T-helper 1 cell treated with Interleukin-12 subunit alpha and Interleukin-12 subunit beta and Interleukin-4 antibody, amounts not matched to agents 30 ng/mL and 1 ng/mL, for 36 hours (primary cell): ENCODE data around the gene EDEM2. TPM values are rescaled to one million over a fixed set of nuclear protein-coding genes. Genes with fewer than 3 reads are reported as not detected.
"Not testable (repeated sequence)": the region's sequence is repeated elsewhere in the genome, so short reads cannot be mapped to it uniquely, and the experiment has no call there.

Experiments used
- intact Hi-C: fragments of 100-400 bp; cut with micrococcal nuclease; formaldehyde crosslinking; loops from one replicate; pipeline ENCODE4 v1.15.1; 2024
- total RNA-seq: library from RNA; stranded (reverse); gene quantifications from 2 replicates; pipeline ENCODE4 v1.2.3, GENCODE V29; 2022

The EDEM2 gene
- total RNA-seq, 1 donor from 2014 or later, result 28.1 TPM

- intact Hi-C loops, result no loop called here
Measured at GRCh38 chr20:35171438-35171752, 24.3 kb upstream of the EDEM2 start.

GRCh38 chr20:35168701-35169409, 21.7 kb upstream of the EDEM2 start:
- intact Hi-C loops, result not testable (repeated sequence)

GRCh38 chr20:35167787-35168186, 20.7 kb upstream of the EDEM2 start:
- intact Hi-C loops, result no loop called here

GRCh38 chr20:35166242-35166830, 19.2 kb upstream of the EDEM2 start:
- intact Hi-C loops, result no loop called here

- intact Hi-C loops, result no loop called here
Measured at GRCh38 chr20:35165221-35166185, 18.4 kb upstream of the EDEM2 start.

GRCh38 chr20:35164531-35164930, 17.4 kb upstream of the EDEM2 start:
- intact Hi-C loops, result not testable (repeated sequence)

- intact Hi-C loops, result not testable (repeated sequence)
Measured at GRCh38 chr20:35160341-35160740, 13.2 kb upstream of the EDEM2 start.

GRCh38 chr20:35156978-35157377, 9.8 kb upstream of the EDEM2 start:
- intact Hi-C loops, result no loop called here

GRCh38 chr20:35155936-35156335, 8.8 kb upstream of the EDEM2 start:
- intact Hi-C loops, result no loop called here

GRCh38 chr20:35151736-35152135, 4.6 kb upstream of the EDEM2 start:
- intact Hi-C loops, result no loop called here

GRCh38 chr20:35150846-35151579, 3.9 kb upstream of the EDEM2 start:
- intact Hi-C loops, result no loop called here

GRCh38 chr20:35147575-35148071, 487 bp upstream of the EDEM2 start:
- intact Hi-C loops, result loop anchor here (1.0 to 5.0 kb wide), 11 partner anchors 51 to 807 kb away; partner anchors contain the start of genes ACSS2, CEP250, GSS and MMP24OS

- intact Hi-C loops, result loop anchor here (2.0 to 5.0 kb wide), 2 partner anchors 521 to 596 kb away; partner anchors contain the start of gene RBM39
Measured at GRCh38 chr20:35146299-35146919, 727 bp downstream of the EDEM2 start.

- intact Hi-C loops, result loop anchor here (1.0 to 5.0 kb wide), 3 partner anchors 63 to 522 kb away; no protein-coding TSS in a partner anchor
Measured at GRCh38 chr20:35145141-35145564, 2.0 kb downstream of the EDEM2 start.

GRCh38 chr20:35144694-35145093, 2.4 kb downstream of the EDEM2 start:
- intact Hi-C loops, result loop anchor here (1.0 to 5.0 kb wide), 3 partner anchors 64 to 523 kb away; no protein-coding TSS in a partner anchor

GRCh38 chr20:35135867-35136586, 11.1 kb downstream of the EDEM2 start:
- intact Hi-C loops, result no loop called here

- intact Hi-C loops, result no loop called here
Measured at GRCh38 chr20:35134880-35135279, 12.3 kb downstream of the EDEM2 start.

GRCh38 chr20:35134472-35134871, 12.7 kb downstream of the EDEM2 start:
- intact Hi-C loops, result no loop called here

- intact Hi-C loops, result no loop called here
Measured at GRCh38 chr20:35133735-35134134, 13.4 kb downstream of the EDEM2 start.

GRCh38 chr20:35133031-35133430, 14.1 kb downstream of the EDEM2 start:
- intact Hi-C loops, result no loop called here
